Bladder microvascular endothelial cell (primary cell): Measurements from ENCODE around the gene CENATAC. TPM values are rescaled to one million over a fixed set of nuclear protein-coding genes. Genes with fewer than 3 reads are reported as not detected.

Experiments
- total RNA-seq: library from RNA; depleted of rRNA; stranded (reverse); fragments of >200 nt; gene quantifications from 2 replicates; pipeline ENCODE4 v1.2.3, GENCODE V29; 2014

Gene CENATAC
- 10.2 and 20.0 TPM in 2 replicates for total RNA-seq

GRCh38 chr11:118997627-118998387, at the start of gene CENATAC:
Gene CENATAC (plus strand): TSS chr11:118998138. CDS start chr11:118998198, 60 bp downstream.

GRCh38 chr11:118956094-118956846, 41.7 kb upstream of the CENATAC start, which contains the start of gene UPK2:
Gene UPK2 (plus strand): TSS chr11:118956298. CDS start chr11:118956351, 53 bp downstream.

GRCh38 chr11:118971646-118972045, 26.3 kb upstream of the CENATAC start, which contains the start of gene FOXR1:
Gene FOXR1 (plus strand): TSS chr11:118971761. CDS start chr11:118971932, 171 bp downstream.

GRCh38 chr11:119018074-119018938, 20.4 kb downstream of the CENATAC start, which contains the start of the genes RPS25 and TRAPPC4:
Gene RPS25 (minus strand): TSS chr11:119018343. CDS start chr11:119018284, 59 bp downstream.
Gene TRAPPC4 (plus strand): TSS chr11:119018766. CDS start chr11:119018796, 30 bp downstream.

GRCh38 chr11:119030329-119031047, 32.5 kb downstream of the CENATAC start, which contains the start of gene SLC37A4:
Gene SLC37A4 (minus strand): TSS chr11:119030877.

GRCh38 chr11:119057000-119057769, 59.2 kb downstream of the CENATAC start, which contains the start of gene HYOU1:
Gene HYOU1 (minus strand): TSS chr11:119057205. CDS start chr11:119056160, 1,045 bp downstream.

Other genes with a start within 250 kb of the CENATAC start
- gene DDX6, start 207.0 kb upstream of the CENATAC start, total RNA-seq: 76.4 and 159 TPM in 2 replicates
- gene CXCR5, start 114.2 kb upstream of the CENATAC start, total RNA-seq: not detected in 2 replicates
- 7.3 and 24.8 TPM in 2 replicates for gene BCL9L, start 72.2 kb upstream of the CENATAC start, total RNA-seq
- not detected in 2 replicates for gene UPK2, start 41.8 kb upstream of the CENATAC start, total RNA-seq
- gene FOXR1, start 26.4 kb upstream of the CENATAC start, total RNA-seq: not detected in 2 replicates
- gene RPS25, start 20.2 kb downstream of the CENATAC start, total RNA-seq: 385 and 658 TPM in 2 replicates
- gene TRAPPC4, start 20.6 kb downstream of the CENATAC start, total RNA-seq: 87.9 and 137 TPM in 2 replicates
- 12.5 and 17.0 TPM in 2 replicates for gene SLC37A4, start 32.7 kb downstream of the CENATAC start, total RNA-seq
- gene HYOU1, start 59.1 kb downstream of the CENATAC start, total RNA-seq: 125 and 188 TPM in 2 replicates
- 19.8 and 35.4 TPM in 2 replicates for gene VPS11, start 69.7 kb downstream of the CENATAC start, total RNA-seq
- 2.5 and 2.6 TPM in 2 replicates for gene HMBS, start 86.7 kb downstream of the CENATAC start, total RNA-seq
- gene DPAGT1, start 103.7 kb downstream of the CENATAC start, total RNA-seq: 9.4 and 26.6 TPM in 2 replicates
- gene C2CD2L, start 109.2 kb downstream of the CENATAC start, total RNA-seq: 2.1 and 4.5 TPM in 2 replicates
- gene HINFP, start 123.4 kb downstream of the CENATAC start, total RNA-seq: 11.8 and 23.6 TPM in 2 replicates
- gene ABCG4, start 150.9 kb downstream of the CENATAC start, total RNA-seq: under 0.01 TPM in 1 of 2 replicates, not detected in the other
- gene NLRX1, start 170.6 kb downstream of the CENATAC start, total RNA-seq: 11.7 and 19.3 TPM in 2 replicates
- not detected in 2 replicates for gene NHERF4, start 187.3 kb downstream of the CENATAC start, total RNA-seq
- 8.3 and 18.8 TPM in 2 replicates for gene CBL, start 208.2 kb downstream of the CENATAC start, total RNA-seq